Esophagus squamous epithelium (tissue), 4 donors: ENCODE data around the gene PLOD3.

Experiments used
- CTCF ChIP-seq, 6 experiments: fragments of 450-650 bp in 4 of 6; fragments of 200-600 bp in 2 of 6; sonication (generic) in 2 of 6; IDR thresholded peaks; one replicate each; pipeline ENCODE4 v1.5.1; 2016 to 2019; ENCODE audit warnings: antibody characterized with exemption in 6 of 6, mild to moderate bottlenecking in 4 of 6, moderate library complexity in 4 of 6
- POLR2A ChIP-seq, 4 donors: fragments of 450-650 bp; IDR thresholded peaks; one replicate each; pipeline ENCODE4 v1.6.1; 2017; ENCODE audit warnings: antibody characterized with exemption in 4 of 4, mild to moderate bottlenecking in 4 of 4, moderate library complexity in 3 of 4

- TF ChIP-seq POLR2A (IDR thresholded peaks at IDR 0.05) = no peak
- no peak for TF ChIP-seq CTCF (IDR thresholded peaks at IDR 0.05)
These were observed 24.3 kb upstream of the PLOD3 start for GRCh38 chr7:101241443-101242349.
